ENCODE data around the gene XPO5. TPM values are rescaled to one million over a fixed set of nuclear protein-coding genes. Genes with fewer than 3 reads are reported as not detected.

XPO5 gene
- total RNA-seq, 2 experiments from 2014 or later: 58.5 to 74.9 TPM

GRCh38 chr6:43481591-43482236 is 94.1 kb downstream of the XPO5 start:
- DNase-seq (ENCODE audit: low spot score): no peak
- ChIA-PET CTCF (ENCODE audit: unreplicated experiment) (no interaction called here), POLR2A (no interaction called here)
- Histone ChIP-seq H3K79me2 (ENCODE audit: insufficient read depth, low read depth, low read length) (peaks cover 8% of the 10 kb centered on the region; the same call in 1 of the 2 replicates), H4K20me1 (ENCODE audit: insufficient read depth, low read length) (no peaks in the 10 kb centered on the region), H3K27ac (ENCODE audit: low read depth, low read length, poor library complexity, severe bottlenecking) (no peak overlapping the region), H3K4me1 (ENCODE audit: insufficient read depth, low read length, poor library complexity, severe bottlenecking) (peaks cover 16% of the 10 kb centered on the region), H3K9me3 (ENCODE audit: low read length) (no peaks in the 10 kb centered on the region), H3K4me3 (ENCODE audit: low read depth, low read length, poor library complexity, severe bottlenecking) (no peak overlapping the region), H3K4me2 (ENCODE audit: low read length) (no peak overlapping the region), H3K9me2 (ENCODE audit: insufficient read depth, low read length) (no peaks in the 10 kb centered on the region), H2AFZ (ENCODE audit: low read length) (no peak overlapping the region), H3K36me3 (ENCODE audit: insufficient read depth, low read length) (peaks cover 4% of the 10 kb centered on the region; the same call in 1 of the 2 replicates)
- TF ChIP-seq EZH2phosphoT487 (IDR thresholded peaks at IDR 0.05; ENCODE audit: borderline replicate concordance, low read depth, low read length) (no peak), CTCF (conservative IDR thresholded peaks at IDR 0.05; ENCODE audit: low read length) (no peak)
- intact Hi-C loops (cut with micrococcal nuclease; ENCODE audit: unreplicated experiment): no loop called here
- BruUV-seq (replicated peaks): TSS peak; percentile 24

- Histone ChIP-seq H3K4me1 (ENCODE audit: insufficient read depth, low read length, poor library complexity, severe bottlenecking) (peaks cover 18% of the 10 kb centered on the region), H4K20me1 (ENCODE audit: insufficient read depth, low read length) (no peaks in the 10 kb centered on the region), H3K79me2 (ENCODE audit: insufficient read depth, low read depth, low read length) (peaks cover 8% of the 10 kb centered on the region; the same call in 1 of the 2 replicates), H3K9me3 (ENCODE audit: low read length) (no peaks in the 10 kb centered on the region), H2AFZ (ENCODE audit: low read length) (no peak overlapping the region), H3K4me2 (ENCODE audit: low read length) (no peak overlapping the region), H3K4me3 (ENCODE audit: low read depth, low read length, poor library complexity, severe bottlenecking) (no peak overlapping the region), H3K27ac (ENCODE audit: low read depth, low read length, poor library complexity, severe bottlenecking) (no peak overlapping the region), H3K9me2 (ENCODE audit: insufficient read depth, low read length) (no peaks in the 10 kb centered on the region), H3K36me3 (ENCODE audit: insufficient read depth, low read length) (peaks cover 4% of the 10 kb centered on the region; the same call in 1 of the 2 replicates)
- intact Hi-C loops (cut with micrococcal nuclease; ENCODE audit: unreplicated experiment): no loop called here
- no peak for DNase-seq (ENCODE audit: low spot score)
- BruUV-seq (replicated peaks): no TSS peak
- no peak for TF ChIP-seq EZH2phosphoT487 (IDR thresholded peaks at IDR 0.05; ENCODE audit: borderline replicate concordance, low read depth, low read length)
- TF ChIP-seq CTCF (conservative IDR thresholded peaks at IDR 0.05; ENCODE audit: low read length): no peak
- ChIA-PET POLR2A (no interaction called here), CTCF (ENCODE audit: unreplicated experiment) (no interaction called here)
Measured at GRCh38 chr6:43481075-43481474, 94.8 kb downstream of the XPO5 start.

GRCh38 chr6:43478008-43478372 is 97.8 kb downstream of the XPO5 start:
- H3K4me1 ChIP-seq (ENCODE audit: insufficient read depth, low read length, poor library complexity, severe bottlenecking): peaks cover 18% of the 10 kb centered on the region
- H3K36me3 ChIP-seq (ENCODE audit: insufficient read depth, low read length): no peaks in the 10 kb centered on the region
- H3K4me2 ChIP-seq (ENCODE audit: low read length): peak overlapping the region; percentile 89
- no peaks in the 10 kb centered on the region for H3K9me3 ChIP-seq (ENCODE audit: low read length)
- CTCF ChIA-PET (ENCODE audit: unreplicated experiment): no interaction called here
- H2AFZ ChIP-seq (ENCODE audit: low read length): peak overlapping the region; percentile 96
- H4K20me1 ChIP-seq (ENCODE audit: insufficient read depth, low read length): no peaks in the 10 kb centered on the region
- no TSS peak for BruUV-seq (replicated peaks)
- peak; percentile 17 for DNase-seq (ENCODE audit: low spot score)
- H3K79me2 ChIP-seq (ENCODE audit: insufficient read depth, low read depth, low read length): peaks cover 8% of the 10 kb centered on the region; the same call in 1 of the 2 replicates
- H3K27ac ChIP-seq (ENCODE audit: low read depth, low read length, poor library complexity, severe bottlenecking): no peak overlapping the region
- intact Hi-C loops (cut with micrococcal nuclease; ENCODE audit: unreplicated experiment): loop anchor here (5.0 kb wide), 1 partner anchor 306 kb away; the partner anchor contains the start of gene SRF
- peak overlapping the region; percentile 82 for H3K4me3 ChIP-seq (ENCODE audit: low read depth, low read length, poor library complexity, severe bottlenecking)
- no peak for TF ChIP-seq CTCF (conservative IDR thresholded peaks at IDR 0.05; ENCODE audit: low read length)
- TF ChIP-seq EZH2phosphoT487 (IDR thresholded peaks at IDR 0.05; ENCODE audit: borderline replicate concordance, low read depth, low read length): no peak
- H3K9me2 ChIP-seq (ENCODE audit: insufficient read depth, low read length): no peaks in the 10 kb centered on the region
- POLR2A ChIA-PET: interaction anchor here (0.7 to 2.1 kb wide), 9 partner anchors 8 to 108 kb away, joined by 3 to 6 read pairs (median 3); partner anchors contain the start of gene ZNF318

Measured in OCI-LY7 (cell line).